Activated T-cell treated with anti-CD3 and anti-CD28 coated beads, Interleukin-2, amount 50 U/mL, for 24 hours (primary cell): Measurements from ENCODE around the gene CEP63.

Experiments
- DNase-seq: peaks from one replicate; pipeline ENCODE4 v3.0.0-alpha.2; 2020
- H3K27ac Mint-ChIP-seq: 2 replicates; pipeline ENCODE4 v1.8.0; 2020; ENCODE audit warnings: mild to moderate bottlenecking, mixed read lengths
- H3K27me3 Mint-ChIP-seq: 2 replicates; pipeline ENCODE4 v1.8.0; 2020; ENCODE audit warnings: mixed read lengths
- H3K36me3 Mint-ChIP-seq: 2 replicates; pipeline ENCODE4 v1.8.0; 2020; ENCODE audit warnings: low read depth, mixed read lengths
- H3K4me1 Mint-ChIP-seq: 2 replicates; pipeline ENCODE4 v1.8.0; 2020; ENCODE audit warnings: low read depth, mixed read lengths
- H3K4me3 Mint-ChIP-seq: 2 replicates; pipeline ENCODE4 v1.8.0; 2020; ENCODE audit warnings: mild to moderate bottlenecking, moderate library complexity, mixed read lengths
- H3K9me3 Mint-ChIP-seq: 2 replicates; pipeline ENCODE4 v1.8.0; 2020; ENCODE audit warnings: mixed read lengths

The CEP63 gene

DNA sequence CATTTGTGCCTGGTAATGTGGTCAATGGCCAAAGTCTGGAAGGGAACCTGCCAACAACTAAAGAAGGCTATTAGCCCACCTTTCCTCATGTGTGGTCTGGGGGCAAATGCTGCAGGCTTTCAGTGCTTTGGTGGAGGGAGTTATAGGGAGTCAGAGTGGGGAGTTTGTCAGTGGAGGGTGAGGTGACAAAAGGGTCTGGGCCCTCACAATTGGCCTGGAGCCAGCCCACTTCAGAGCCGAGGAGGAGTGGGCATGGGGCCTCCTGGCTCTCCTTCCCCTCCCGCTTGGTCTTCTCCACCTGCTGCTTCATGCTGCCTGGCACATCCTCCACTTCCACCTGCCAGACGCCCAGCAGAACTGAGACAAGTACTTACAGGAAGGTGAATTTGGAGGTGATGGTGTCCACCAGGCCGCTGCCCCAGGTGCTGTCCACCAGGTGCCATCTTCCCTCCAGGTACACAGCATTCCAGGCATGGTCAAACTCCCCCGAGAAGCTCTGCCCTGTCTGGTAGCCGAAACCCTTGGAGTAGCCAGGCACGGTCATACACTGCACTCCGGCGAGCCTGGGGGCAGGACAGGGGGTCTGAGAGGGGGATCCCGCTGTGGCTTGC, 124.1 kb downstream of the CEP63 start:
- no peak overlapping the region for H3K4me3 Mint-ChIP-seq
- DNase-seq: no peak
- H3K9me3 Mint-ChIP-seq: no peaks in the 10 kb centered on the region
- H3K36me3 Mint-ChIP-seq: no peaks in the 10 kb centered on the region
- no peaks in the 10 kb centered on the region for H3K4me1 Mint-ChIP-seq
- H3K27ac Mint-ChIP-seq: no peak overlapping the region
- peaks cover 22% of the 10 kb centered on the region for H3K27me3 Mint-ChIP-seq

DNA sequence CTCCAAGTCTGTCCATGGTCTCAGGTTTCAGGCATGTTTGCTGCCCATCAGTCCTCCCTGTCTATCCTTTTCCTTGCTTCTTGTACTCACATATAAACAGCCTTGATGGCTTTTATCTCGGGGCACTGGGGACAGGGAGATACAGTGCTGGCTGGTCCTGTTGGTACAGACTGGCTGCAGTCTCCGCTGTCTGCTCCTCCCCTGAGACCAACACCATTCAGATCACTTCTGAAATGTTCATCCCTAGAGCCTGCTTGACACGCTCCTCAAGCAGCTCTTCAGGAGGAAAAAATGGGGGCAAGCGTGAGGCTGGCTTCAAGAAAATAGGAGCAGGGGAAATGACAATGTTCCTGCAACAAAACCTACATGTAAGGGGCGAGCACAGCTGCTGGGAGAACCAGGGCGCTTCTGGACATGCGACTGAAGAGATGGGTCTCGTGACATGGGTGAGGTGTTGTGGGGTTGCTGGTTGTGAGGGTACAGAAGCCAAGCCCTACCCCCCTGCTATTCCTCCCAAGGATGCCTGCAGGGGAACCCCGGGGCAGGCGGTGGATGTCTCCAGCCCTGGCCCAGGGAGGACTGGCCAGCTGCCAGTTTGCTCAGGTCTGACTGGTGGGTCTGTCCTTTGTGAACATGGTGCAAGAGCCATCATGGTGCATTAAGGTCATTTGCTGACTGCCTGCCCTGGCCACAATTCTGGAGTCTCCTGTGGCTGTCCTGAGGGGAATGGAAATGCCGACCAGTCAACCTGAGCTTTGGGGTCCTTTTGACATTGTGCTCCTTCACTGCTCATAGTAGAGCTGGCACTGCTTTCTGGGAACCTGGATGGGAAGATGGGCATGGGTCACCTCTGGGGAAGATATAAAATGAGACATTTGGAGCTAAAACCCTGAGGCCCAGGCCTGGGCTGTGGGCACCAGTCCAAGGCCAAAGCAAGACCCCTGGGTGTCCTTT, 124.9 kb downstream of the CEP63 start:
- DNase-seq: no peak
- Mint-ChIP-seq H3K36me3 (no peaks in the 10 kb centered on the region), H3K4me3 (no peak overlapping the region), H3K27ac (no peak overlapping the region), H3K27me3 (peaks cover 22% of the 10 kb centered on the region), H3K4me1 (no peaks in the 10 kb centered on the region), H3K9me3 (no peaks in the 10 kb centered on the region)

DNA sequence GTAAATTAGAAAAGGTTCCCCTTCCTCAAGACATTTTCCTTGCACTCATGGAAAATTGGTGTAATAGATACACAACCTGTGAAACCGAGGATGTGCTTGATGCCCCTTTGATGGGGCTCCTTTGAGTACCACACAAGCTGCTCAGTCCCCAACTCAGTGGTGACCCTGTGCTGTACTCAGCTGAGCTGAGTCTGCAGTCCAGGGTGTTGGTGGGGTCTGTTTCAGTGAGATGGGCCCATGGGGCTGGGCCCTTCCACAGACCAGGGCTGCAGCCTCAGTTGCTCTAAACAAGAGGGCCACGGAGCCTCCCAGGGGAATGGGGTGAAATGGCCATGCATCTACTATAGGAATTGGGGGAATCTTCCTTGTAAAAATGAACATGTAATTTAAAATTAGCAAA, 125.7 kb downstream of the CEP63 start:
- Mint-ChIP-seq H3K4me1 (no peaks in the 10 kb centered on the region), H3K9me3 (no peaks in the 10 kb centered on the region), H3K27me3 (peaks cover 19% of the 10 kb centered on the region), H3K27ac (no peak overlapping the region), H3K4me3 (no peak overlapping the region), H3K36me3 (no peaks in the 10 kb centered on the region)
- DNase-seq: no peak

DNA sequence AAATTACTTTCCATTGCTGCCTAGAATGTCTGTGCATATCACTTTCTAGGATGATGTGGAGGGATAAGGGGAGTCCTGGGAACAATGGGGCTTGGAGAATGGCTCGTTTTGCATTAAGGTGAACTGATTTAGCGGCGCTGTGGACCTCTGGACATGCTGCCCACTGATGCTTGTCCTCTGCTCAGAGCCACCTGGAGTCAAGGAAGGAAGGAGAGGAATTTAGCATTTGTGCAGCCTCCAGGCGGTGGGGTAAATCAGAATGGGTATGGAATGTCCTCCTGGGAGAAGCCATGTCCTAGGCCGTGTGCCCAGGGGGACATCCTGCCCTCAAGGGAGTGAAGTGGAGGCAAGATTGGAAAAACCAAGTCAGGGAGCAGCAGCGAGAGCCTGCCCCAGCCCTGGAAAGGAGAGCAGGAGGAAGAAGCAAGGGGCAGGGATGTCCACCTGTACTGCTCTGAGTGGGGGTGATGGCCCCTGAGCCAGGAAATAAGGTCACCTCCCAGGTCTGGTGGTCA, 127.2 kb downstream of the CEP63 start:
- H3K9me3 Mint-ChIP-seq: no peaks in the 10 kb centered on the region
- no peak overlapping the region for H3K4me3 Mint-ChIP-seq
- H3K4me1 Mint-ChIP-seq: no peaks in the 10 kb centered on the region
- peaks cover 13% of the 10 kb centered on the region for H3K27me3 Mint-ChIP-seq
- DNase-seq: no peak
- no peaks in the 10 kb centered on the region for H3K36me3 Mint-ChIP-seq
- no peak overlapping the region for H3K27ac Mint-ChIP-seq

DNA sequence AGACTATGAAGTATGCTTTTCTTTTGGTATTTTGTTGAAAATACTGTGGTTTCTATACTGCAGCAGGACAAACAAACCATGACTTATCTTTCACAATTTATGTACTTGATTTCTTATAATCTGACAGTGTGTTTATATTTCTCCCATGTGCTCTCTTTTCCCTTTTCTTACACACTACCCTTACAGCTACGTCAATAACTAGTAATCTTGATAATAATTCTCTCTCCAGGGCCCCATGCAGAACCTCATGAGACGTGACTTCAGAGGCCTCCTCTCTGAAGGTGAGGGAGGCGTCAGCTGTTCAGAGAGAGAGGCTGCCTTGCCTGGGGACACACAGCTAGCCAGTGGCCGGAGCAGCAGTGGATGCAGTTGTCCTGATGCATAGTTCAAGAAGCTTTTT, 129.1 kb downstream of the CEP63 start:
- Mint-ChIP-seq H3K27ac (no peak overlapping the region), H3K36me3 (no peaks in the 10 kb centered on the region), H3K9me3 (no peaks in the 10 kb centered on the region), H3K4me1 (no peaks in the 10 kb centered on the region), H3K4me3 (no peak overlapping the region), H3K27me3 (no peaks in the 10 kb centered on the region)
- DNase-seq: no peak

DNA sequence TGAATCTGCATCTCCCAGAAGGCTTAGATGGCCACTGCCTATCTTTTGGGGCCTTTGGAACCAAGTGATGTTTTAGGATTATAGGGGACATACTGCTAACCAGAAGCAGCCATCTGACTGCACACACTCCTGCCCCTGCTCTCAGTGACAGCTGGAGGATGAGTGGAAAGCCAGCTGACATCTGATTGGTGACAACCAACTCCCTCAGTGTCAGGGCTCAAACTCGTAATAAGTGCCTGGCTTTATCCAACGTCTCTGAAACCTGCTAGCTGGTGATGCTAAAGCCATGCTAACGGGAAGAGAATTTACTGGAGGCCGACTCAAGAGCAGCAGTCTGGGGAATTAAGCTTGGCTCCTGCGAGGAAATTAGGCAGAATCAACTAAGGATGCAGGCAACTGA, 129.9 kb downstream of the CEP63 start:
- DNase-seq: no peak
- Mint-ChIP-seq H3K36me3 (no peaks in the 10 kb centered on the region), H3K9me3 (no peaks in the 10 kb centered on the region), H3K4me1 (no peaks in the 10 kb centered on the region), H3K4me3 (no peak overlapping the region), H3K27ac (no peak overlapping the region), H3K27me3 (no peaks in the 10 kb centered on the region)

DNA sequence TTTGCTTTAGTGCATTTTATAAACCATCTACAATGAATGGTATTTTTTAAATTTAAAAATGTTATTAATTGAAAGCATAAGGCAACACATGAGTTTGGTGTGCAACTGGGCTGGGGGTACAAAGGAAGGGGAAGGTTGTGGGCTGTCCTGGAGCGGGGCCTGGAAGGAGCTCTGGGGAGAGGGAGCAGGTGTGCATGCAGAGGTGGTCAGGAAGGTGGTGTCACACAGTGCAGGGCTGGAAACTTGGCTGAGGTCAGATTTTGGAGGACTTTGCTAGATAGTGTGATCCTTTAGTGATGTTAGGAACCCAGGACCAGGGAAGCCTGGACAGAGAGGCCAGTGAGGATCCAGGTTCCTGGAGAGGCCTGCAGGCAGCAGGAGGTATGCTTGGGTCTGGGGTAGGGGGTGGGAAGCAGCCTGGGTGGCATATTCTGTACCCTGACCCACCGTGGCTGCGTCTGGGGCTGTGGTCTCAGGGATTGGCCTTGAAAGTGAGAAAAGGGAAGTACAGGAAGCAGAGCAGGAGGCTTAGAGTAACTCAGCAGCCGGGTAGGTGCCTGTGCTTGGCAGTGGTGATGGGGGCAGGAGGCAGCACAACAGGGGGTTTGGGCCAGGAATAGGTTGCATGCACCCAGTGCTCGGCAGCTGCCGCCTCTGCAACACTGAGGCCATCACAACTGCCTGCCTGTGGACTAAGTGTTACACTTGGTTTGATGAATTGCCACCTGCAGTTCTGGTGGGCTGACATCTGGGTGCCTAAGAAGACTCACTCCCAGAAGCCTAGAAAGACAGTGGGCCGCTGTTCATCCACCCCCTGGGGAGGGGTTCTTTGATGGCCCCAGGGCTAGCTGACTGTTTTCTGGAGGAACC, 132.0 kb downstream of the CEP63 start:
- no peaks in the 10 kb centered on the region for H3K9me3 Mint-ChIP-seq
- no peak overlapping the region for H3K27ac Mint-ChIP-seq
- H3K36me3 Mint-ChIP-seq: no peaks in the 10 kb centered on the region
- H3K4me3 Mint-ChIP-seq: no peak overlapping the region
- H3K27me3 Mint-ChIP-seq: no peaks in the 10 kb centered on the region
- H3K4me1 Mint-ChIP-seq: peaks cover 5% of the 10 kb centered on the region
- no peak for DNase-seq

DNA sequence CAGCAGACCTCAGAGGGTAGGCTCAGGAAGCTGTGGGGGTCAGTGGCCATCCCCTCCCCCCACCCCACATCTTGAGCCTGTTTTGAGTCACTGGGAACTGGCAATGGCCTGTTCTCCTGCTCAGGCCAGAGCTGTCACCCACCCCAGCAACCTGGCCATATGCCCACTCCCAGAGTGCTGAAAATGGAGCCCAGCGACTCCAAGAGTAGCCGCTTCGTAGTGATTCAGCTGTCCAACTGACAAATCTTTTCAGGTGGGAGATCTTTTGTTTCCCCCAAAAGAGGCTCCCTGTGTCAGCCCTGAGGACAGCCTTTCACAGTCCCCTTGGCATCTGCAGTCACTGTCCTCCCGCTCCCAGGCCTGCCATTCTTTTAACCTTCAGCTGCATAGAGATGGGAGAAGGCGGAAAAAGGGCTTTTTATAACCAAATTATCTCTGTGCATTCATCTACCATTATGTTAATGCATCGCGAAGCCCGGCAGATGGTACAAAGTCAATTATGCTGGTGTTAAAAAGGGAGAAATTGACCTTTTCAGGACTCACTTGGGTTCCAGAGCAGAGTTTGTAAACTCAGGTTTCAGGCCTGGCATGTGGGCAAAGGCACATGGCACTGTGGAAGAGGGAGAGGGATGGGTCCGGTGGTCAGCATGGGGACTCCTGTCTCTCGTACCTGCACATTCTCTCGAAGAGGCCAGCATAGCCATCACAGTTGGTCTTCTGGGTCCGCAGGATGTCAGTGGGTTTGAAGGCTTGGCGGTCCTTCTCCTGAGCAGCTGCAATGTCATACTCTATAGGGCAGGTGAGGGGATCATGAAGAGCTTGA, 132.8 kb downstream of the CEP63 start:
- H3K4me3 Mint-ChIP-seq: no peak overlapping the region
- no peak for DNase-seq
- H3K9me3 Mint-ChIP-seq: no peaks in the 10 kb centered on the region
- H3K36me3 Mint-ChIP-seq: no peaks in the 10 kb centered on the region
- no peaks in the 10 kb centered on the region for H3K27me3 Mint-ChIP-seq
- no peak overlapping the region for H3K27ac Mint-ChIP-seq
- H3K4me1 Mint-ChIP-seq: peaks cover 5% of the 10 kb centered on the region

DNA sequence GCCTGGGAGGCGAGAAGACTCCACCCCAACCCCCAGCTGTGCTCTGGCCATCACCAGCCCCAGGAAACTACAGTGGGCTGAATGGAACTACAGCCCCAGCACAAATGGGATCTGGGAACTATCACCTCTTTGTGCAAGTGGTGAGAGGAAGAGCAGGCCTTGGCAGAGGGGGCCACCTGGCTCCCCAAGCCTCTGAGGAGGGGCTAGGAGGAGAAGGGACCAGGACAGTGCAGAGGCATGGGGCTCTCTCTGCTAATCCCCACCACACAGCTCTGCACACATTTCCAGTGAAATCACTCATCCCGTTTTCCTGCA, 133.4 kb downstream of the CEP63 start:
- Mint-ChIP-seq H3K4me3 (no peak overlapping the region), H3K4me1 (peaks cover 5% of the 10 kb centered on the region), H3K9me3 (no peaks in the 10 kb centered on the region), H3K36me3 (no peaks in the 10 kb centered on the region), H3K27ac (no peak overlapping the region), H3K27me3 (no peaks in the 10 kb centered on the region)
- no peak for DNase-seq

DNA sequence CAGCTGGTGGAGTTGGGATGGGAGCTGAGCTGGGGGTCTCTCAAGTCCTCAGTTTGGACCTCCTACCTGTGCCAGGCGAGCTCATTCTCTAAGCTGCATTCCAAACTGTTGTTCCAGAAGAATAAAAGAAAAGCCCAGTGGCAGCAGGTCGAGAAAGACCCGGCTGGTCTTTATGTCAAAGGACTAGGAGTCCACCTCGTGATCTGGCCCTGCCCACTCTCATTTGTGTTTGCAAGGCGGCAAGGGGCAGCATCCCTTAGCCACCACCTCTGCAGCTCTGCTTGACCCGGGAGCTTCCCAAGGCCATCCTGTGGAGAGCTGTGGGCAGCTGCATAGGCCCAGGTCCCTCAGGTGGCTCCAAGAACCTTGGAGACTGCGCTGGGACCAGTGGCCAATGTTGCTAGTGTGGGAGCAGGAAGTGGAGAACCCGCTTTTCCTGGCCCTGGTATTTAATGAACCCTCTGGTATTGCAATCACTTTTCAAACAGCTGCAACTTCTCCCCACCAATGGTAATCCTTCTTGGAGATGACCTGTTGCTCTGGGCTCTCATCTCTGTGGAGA, 134.1 kb downstream of the CEP63 start:
- no peak overlapping the region for H3K4me3 Mint-ChIP-seq
- H3K27me3 Mint-ChIP-seq: no peaks in the 10 kb centered on the region
- no peak overlapping the region for H3K27ac Mint-ChIP-seq
- no peaks in the 10 kb centered on the region for H3K9me3 Mint-ChIP-seq
- no peaks in the 10 kb centered on the region for H3K36me3 Mint-ChIP-seq
- no peak for DNase-seq
- H3K4me1 Mint-ChIP-seq: peaks cover 5% of the 10 kb centered on the region

DNA sequence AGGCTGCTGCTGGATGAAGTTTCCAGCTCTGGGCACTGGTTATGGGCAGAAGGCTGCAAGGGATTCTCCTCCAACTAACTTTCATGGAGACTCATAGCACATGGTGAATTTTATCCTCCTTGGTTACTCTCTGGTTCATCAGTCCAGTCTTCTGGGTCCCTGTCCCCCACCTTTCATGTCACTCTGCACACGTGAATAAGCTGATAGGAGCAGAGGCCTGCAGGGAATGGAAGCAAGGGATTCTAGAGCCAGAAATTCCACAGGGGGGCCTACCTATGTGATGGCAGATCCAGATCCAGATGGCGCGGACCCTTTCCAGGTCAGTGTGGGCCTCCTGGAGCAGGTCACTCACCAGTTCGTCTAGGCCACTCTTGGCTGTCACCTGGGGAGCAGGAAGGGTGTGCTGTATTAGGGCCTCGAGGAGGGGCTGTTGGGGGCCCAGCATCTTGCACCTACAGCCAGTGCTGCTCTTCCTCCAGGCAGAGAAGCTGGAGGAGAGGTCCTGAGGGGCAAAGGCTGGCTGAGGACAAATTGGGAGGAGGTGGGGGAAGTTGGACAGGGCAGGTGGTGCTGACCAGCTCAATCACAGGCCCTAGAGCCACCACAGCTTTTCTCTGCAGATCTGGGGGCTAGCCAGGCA, 134.7 kb downstream of the CEP63 start:
- Mint-ChIP-seq H3K9me3 (no peaks in the 10 kb centered on the region), H3K4me1 (peaks cover 5% of the 10 kb centered on the region), H3K4me3 (no peak overlapping the region)

DNA sequence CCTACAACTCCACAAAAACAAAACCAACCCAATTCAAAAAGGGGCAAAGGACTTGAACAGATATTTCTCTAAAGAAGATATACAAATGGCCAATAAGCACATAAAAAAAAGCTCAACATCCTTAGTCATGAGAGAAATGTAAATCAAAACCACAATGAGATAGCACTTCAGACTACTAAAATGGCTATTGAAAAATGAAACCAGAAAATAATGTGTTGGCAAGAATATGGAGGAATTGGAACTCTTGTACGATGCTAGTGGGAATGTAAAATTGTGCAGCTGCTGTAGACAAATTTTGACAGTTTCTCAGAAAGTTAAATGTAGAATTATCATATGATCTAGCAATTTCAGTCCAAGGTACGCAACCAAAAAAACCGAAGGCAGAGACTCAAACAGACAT, 136.0 kb downstream of the CEP63 start:
- DNase-seq: no peak
- Mint-ChIP-seq H3K27ac (no peak overlapping the region), H3K36me3 (no peaks in the 10 kb centered on the region), H3K4me3 (no peak overlapping the region), H3K9me3 (no peaks in the 10 kb centered on the region), H3K4me1 (peaks cover 5% of the 10 kb centered on the region), H3K27me3 (peaks cover 2% of the 10 kb centered on the region)

More for the DNA sequence above, 134.7 kb downstream of the CEP63 start:
- H3K27me3 Mint-ChIP-seq: no peaks in the 10 kb centered on the region
- no peak for DNase-seq
- no peaks in the 10 kb centered on the region for H3K36me3 Mint-ChIP-seq
- H3K27ac Mint-ChIP-seq: no peak overlapping the region

DNA sequence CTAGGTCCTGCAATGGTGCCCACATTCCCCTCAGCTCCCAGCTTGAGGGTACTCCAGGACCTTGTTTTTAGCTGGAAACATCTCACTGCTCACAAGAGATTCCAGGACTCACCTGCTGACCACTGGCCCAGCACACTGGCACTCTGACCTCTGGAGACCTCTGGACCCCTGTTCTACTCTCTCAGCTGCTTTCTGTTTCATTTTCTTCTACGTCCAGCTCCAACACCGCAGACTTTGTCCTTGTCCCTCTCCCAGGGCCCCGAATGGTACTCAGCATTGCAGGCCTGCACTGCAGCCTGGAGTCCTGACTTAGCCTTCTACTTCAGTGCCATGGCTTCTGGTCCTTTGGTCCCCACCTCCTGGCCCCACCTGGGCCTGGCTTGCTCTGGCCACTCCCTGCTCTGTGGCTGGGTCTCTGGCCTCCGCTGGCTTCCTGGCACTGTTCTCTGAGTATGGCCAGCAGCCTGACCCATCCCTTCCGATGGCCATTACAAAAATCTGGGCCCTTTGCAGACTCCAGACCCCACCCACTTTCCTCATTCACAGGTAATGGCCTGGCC, 137.0 kb downstream of the CEP63 start:
- no peak overlapping the region for H3K4me3 Mint-ChIP-seq
- peaks cover 3% of the 10 kb centered on the region for H3K27me3 Mint-ChIP-seq
- no peak for DNase-seq
- no peaks in the 10 kb centered on the region for H3K36me3 Mint-ChIP-seq
- peaks cover 5% of the 10 kb centered on the region for H3K4me1 Mint-ChIP-seq
- H3K27ac Mint-ChIP-seq: no peak overlapping the region
- no peaks in the 10 kb centered on the region for H3K9me3 Mint-ChIP-seq
